ENCODE data around the gene GLT8D2.

GLT8D2 gene

GRCh38 chr12:104002686-104003085, 47.3 kb downstream of the GLT8D2 start:
- no peak for DNase-seq (ENCODE audit: low read depth in 2 of 2)

DNA sequence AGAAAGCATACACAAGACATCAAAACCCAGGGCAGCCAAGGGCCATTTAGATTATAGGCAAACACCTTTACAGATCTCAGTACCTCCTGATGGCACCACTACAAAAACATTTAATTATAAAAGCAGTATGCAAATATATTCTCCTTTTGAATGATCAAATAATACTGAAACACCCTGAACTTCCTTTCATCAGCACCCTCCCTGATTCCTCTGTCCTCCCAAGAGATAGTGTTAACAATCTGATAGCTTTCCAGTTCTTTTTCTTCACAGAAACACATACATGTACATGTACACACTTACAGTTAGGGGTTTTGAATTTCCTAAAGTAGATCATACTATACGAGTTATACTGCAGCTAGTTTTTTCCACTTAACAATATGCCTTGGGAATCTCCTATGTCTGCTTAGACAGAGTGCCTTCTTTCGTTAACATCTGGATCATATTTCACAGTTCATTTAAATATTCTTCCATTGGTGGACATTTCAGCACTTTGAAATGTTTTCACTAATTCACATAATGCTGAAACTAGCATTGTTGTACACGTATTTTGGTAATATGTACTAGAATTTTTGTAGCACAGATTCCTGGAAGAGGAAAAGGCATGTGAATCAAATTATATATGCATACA, 49.1 kb downstream of the GLT8D2 start:
- DNase-seq (ENCODE audit: low read depth in 2 of 2) = no peak

DNA sequence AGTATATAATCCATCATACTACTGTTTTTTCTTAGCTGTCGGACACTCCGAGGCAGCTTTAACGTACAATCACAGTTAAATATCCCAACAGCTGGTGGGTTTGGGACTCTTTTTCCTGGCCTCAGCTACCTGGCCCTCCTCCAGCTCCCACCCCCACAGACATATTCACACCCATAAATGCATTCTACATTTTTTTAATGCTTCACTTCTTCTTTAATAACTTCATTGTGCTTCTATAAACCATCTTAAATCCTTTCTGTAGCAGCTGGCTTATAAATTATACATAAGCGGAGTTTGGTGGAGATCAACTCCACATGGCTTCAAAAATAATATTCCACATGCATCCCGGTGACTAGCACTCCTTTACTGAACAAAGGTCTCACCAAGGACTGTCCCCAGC, 51.0 kb downstream of the GLT8D2 start:
- DNase-seq (ENCODE audit: low read depth in 2 of 2) = no peak

GRCh38 chr12:103997286-103997900, 52.6 kb downstream of the GLT8D2 start:
- DNase-seq (ENCODE audit: low read depth in 2 of 2) = no peak

DNA sequence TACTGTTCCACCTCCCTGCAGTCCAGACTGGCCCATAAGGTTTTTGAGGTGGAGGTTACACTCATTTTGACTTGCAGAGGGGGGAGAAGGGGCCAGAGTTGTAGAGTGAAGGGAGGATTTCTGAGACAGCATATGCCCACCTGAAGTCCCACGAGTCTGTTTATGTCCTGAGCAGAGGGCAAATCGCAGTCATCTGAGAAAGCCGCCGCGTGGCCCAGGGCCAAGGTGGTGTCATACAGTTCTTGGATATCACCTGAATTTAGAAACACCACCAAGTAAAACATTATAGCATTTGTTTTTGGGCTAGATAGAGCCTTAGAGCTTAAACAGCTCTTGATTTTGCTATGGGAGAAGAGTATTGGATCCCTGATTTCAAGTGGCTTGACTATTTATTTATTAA, 53.4 kb downstream of the GLT8D2 start:
- no peak for DNase-seq (ENCODE audit: low read depth in 2 of 2)

DNA sequence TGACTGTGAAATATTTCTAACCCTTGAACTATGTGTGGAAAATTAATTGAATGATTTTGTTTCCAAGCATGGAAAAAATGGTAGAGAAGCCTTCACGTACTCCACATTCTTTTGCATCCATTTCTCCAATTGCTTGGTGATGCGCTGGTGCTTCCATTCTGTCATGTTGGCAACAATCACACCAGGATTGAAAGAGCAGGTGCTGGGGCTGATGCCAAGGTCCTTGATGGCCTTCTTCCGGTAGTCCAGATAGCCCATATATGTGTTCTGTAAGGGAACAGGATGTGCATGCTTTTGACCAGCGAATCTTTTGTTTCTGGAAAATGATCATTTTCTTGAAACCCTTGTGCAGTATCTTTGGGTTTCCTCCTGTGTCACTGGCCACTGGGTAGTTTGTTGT, 55.8 kb downstream of the GLT8D2 start:
- DNase-seq (ENCODE audit: low read depth in 2 of 2) = no peak

- DNase-seq (ENCODE audit: low read depth in 2 of 2) = no peak
These were observed 63.2 kb downstream of the GLT8D2 start for GRCh38 chr12:103986829-103987228.

GRCh38 chr12:103978384-103978982, 71.5 kb downstream of the GLT8D2 start:
- no peak for DNase-seq (ENCODE audit: low read depth in 2 of 2)

GRCh38 chr12:103975368-103975767, 74.6 kb downstream of the GLT8D2 start:
- DNase-seq (ENCODE audit: low read depth in 2 of 2) = no peak

- DNase-seq (ENCODE audit: low read depth in 2 of 2) = no peak
These were observed 76.1 kb downstream of the GLT8D2 start for GRCh38 chr12:103973909-103974308.

DNA sequence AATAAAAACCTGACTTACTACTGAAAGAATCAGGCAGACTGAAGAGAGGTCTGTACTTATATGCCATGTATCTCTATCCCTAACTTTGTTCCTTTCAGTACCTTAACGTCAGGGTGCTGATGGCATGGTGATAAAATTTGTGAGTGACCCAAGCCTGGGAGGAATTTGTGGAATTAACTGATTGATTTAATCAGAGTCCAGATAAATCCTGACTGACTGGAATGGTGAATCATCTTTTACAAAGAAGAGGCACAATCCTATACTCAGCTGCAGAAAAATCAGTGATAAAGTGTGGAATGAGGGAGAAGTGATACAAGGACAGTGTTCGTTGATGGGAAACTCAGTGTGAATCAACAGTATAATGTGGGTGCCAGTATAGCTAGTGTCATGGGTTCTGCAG, 80.6 kb downstream of the GLT8D2 start:
- DNase-seq (ENCODE audit: low read depth in 2 of 2) = no peak

DNA sequence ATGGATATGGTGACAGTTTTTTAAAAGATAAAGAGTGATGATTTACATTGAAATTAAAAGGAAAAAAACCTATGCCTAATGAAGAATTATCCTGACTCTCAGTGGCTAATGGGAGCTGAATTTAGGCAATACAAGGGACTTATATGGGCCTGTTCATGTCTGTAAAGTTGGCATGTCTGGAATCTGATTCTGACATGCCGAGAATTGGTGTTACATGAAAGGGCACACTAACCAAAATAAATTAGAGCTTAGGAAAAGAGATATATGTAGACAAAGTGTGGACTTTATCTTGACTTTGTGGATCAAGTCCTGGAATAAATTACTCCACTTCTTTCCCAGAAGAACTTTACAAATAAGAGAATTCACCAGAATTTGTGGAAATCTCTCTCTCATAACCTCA, 83.3 kb downstream of the GLT8D2 start:
- no peak for DNase-seq (ENCODE audit: low read depth in 2 of 2)

DNA sequence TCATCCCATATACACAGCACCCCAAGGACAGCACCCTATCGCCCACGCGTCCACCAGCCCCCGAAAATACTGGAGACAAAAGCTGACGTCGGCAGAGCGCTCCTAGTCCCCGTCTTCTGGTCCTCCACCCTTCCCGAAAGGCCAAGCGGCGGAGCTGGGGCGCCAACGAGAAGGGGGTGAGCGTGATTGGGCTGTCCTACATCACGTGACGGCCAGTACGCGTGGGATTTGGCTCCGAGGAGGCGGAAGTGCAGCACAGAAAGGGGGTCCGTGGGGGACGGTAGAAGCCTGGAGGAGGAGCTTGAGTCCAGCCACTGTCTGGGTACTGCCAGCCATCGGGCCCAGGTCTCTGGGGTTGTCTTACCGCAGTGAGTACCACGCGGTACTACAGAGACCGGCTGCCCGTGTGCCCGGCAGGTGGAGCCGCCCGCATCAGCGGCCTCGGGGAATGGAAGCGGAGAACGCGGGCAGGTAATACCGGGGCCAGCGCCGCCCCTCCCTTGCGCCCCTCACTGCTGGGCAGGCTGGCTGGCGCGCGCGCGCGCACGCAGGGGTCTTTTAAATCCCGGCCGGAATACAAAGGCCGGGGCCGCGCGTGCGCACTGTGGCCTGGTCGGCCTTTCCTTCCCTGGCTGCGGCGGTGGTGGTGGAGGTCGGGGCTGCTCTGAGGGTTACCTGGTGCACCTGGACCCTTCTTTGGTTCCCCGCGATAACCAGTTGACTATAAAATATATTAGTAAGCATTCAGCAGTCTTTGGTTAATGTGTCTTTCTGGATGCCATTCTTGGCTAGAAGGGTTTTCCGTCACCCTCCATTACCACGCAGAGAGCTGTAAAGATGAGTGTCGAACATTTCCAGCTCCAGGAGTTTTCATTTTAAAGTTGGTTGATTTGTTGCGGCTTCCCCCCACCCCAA, 84.1 kb downstream of the GLT8D2 start, which contains the start of gene TDG:
TSS of gene TDG (plus strand) at position 283 of the 915 bp plus-strand sequence. CDS start at position 449, 166 bp downstream.
- peak; percentile 96 to 97 for DNase-seq (ENCODE audit: low read depth in 2 of 2)

GRCh38 chr12:103965255-103965589, 84.8 kb downstream of the GLT8D2 start:
- DNase-seq (ENCODE audit: low read depth in 2 of 2) = no peak

DNA sequence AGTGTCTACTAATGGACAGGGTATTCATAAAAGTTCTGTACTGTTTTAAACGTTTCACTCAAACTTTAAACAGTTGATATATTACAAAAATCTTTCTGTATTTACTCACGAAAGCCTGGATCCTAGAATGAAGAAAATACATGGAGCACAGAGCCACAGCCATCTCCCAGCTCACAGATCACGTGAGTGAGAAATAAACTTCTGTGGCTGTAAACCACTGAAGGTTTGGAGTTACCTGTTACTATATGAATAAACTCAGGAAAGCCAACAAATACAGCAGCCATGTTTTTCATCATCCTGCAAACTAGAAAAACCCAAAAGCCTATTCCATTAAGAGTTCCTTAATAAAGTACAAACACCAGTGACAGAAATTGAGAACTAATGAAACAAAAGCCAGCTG, 85.2 kb downstream of the GLT8D2 start:
- no peak for DNase-seq (ENCODE audit: low read depth in 2 of 2)

GRCh38 chr12:103962493-103962892, 87.5 kb downstream of the GLT8D2 start:
- no peak for DNase-seq (ENCODE audit: low read depth in 2 of 2)

DNA sequence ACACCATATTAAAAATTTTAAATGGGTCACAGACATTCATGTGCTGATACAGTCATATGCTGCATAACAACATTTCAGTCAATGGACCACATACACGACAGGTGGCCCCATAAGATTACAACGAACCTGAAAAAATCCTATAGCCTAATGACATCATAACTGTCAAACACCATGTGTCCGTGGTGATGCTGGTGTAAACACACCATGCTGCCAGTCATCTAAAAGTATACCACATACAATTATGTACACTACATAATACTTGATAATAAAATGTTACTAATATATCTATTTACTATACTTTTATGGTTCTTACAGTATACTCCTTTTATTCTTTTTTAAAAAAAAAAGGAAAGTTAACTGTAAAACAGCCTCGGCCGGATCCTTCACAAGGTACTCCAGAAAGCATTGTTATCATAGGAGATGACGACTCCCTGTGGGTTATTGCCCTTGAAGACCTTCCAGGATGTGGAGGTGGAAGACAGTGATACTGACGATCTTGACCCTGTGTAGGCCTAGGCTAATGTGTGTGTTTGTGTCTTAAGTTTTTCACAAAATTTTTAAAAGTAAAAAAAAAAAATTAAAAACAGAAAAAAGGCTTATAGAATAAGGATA, 89.3 kb downstream of the GLT8D2 start:
- no peak for DNase-seq (ENCODE audit: low read depth in 2 of 2)

DNA sequence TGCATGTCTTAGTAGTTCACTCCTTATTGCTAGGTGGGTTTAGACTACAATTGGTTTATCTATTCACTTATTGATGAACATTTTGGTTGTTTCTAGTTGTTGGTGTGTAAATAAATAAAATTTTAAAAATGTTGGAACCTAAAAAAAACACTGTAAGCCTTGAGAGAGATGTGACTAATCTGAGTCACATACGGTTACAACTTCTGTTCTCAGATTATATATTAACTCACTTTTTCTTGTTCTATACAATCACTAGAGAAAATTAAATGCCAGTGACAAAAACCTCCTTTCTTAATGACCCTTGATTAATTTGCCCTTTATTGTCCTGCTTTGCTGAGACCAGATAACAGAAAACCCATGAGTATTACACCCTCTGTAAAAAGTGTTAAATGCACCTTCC, 91.4 kb downstream of the GLT8D2 start:
- no peak for DNase-seq (ENCODE audit: low read depth in 2 of 2)

DNA sequence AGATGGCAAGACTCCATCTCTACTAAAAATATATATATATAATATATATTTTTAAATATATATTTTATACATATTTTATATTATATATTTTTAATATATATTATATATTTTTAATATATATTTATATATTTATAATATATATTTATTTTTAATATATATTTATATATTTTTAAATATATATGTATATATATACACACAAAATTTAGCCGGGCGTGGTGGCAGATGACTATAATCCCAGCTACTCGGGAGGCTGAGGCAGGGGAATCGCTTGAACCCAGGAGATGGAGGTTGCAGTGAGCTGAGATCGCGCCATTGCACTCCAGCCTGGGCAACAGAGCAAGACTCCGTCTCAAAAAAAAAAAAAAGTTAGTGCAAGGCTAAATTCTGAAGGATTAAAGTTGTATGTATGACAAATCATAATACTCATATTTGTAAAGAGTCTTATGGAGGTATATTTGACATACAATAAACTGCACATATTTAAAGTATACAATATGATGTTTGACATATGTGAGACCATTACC, 92.1 kb downstream of the GLT8D2 start:
- no peak for DNase-seq (ENCODE audit: low read depth in 2 of 2)

DNA sequence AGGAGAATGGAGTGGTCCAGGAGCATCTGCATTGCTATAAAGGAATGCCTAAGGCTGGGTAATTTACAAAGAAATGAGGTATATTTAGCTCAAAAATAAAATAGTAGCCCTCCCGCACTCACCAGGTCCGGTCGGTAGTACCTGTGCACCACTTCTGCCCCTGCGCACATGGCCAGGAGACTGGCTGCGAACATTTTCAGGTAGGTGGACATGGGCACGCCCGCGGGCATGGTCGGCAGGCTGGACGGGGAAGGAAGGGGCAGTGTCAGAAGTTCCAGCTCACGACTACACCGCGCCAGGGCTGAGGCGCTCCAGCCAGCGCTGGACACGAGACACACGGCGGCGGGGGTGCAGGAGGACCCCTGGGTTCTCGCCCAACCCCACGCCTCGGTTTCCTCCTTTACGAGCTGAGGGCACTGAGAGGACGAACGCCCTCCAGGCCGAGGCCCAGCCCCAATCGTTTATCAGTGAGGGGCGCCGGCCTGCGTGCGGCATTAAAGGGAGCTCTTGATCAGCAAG, 93.4 kb downstream of the GLT8D2 start:
- DNase-seq (ENCODE audit: low read depth in 2 of 2) = no peak

DNA sequence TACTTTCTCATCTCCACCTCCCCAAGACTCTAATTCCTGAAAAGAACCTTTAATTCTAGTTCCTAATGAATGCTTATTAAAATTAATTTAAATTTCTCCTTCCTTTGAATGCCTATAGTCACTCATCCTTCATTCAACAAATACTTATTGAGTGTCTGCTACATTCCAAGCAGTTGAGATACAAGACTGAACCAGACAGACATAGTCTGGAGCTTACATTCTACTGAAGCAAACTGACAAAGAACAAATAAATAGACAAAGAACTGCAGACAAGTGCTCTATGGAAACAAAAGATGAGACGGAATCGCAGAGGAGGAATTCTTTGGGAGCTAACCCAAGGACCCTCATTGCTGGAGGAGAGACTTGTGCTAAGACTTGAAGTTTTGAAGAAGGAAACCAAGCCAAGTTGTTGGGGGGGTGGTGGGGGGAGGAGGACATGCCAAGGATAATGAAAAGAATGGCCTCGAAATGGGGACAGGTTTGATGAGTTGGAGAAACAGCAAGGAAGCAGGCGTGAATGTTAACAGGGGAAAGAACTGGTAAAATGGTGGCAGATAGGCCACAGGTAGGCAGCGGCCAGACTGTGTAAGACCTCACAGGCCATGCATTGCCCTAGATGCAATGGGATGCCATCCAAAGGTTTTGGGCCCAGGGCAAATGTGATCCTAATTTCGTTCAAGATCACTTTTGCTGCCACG, 94.0 kb downstream of the GLT8D2 start:
- DNase-seq (ENCODE audit: low read depth in 2 of 2) = no peak

Data from stimulated activated CD8-positive, alpha-beta memory T cell treated with anti-CD3 and anti-CD28 coated beads, Interleukin-15, amount 100 ng/mL, for 48 hours (primary cell).